ENCODE results near the gene SART3. TPM values are rescaled to one million over a fixed set of nuclear protein-coding genes. Genes with fewer than 3 reads are reported as not detected.
A peak's percentile ranks its signal among the peaks of the same experiment; 100 is the strongest.

The SART3 gene
- total and polyA plus RNA-seq, 2 donors from 2014 or later, result 14.9 to 59.1 TPM

DNA sequence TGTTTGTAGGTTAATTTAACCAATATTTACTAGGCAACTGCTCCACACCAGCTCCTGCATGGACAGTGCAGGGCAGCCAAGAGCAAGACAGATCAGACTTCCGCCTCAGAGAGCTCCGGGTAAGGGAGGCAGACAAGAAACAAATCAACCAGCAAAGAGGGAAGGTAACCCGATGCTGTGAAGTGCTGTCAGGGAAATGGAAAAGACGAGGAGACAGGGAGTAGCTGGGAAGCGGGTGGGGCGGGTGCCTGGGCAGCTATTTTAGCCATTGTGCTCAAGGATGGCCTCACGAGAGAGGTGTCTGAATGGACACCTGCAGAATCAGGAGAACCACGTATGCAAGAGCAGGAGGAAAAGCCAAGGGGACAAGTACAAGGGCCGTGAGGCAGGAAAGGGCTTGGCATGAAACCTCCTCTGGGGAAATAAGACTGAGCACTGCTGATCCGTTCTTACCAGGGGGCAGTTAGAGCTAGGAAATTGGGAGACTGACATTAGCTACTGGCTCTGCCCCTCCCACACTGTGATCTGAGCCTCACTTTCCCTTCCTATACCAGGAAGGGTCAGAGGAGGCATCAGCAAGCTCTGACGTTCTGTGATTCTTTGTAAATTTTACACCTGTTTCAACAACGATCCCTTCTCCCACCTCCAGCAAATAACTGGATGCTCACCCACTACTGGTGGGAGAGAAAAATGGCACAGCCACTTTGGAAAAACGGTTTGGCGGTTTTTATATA, 43.4 kb upstream of the SART3 start:
- FAIRE-seq, result no peak
- H3K9ac ChIP-seq (ENCODE audit: low read length in 3 of 3), result no peak overlapping the region
- TF ChIP-seq, protein P1, sequence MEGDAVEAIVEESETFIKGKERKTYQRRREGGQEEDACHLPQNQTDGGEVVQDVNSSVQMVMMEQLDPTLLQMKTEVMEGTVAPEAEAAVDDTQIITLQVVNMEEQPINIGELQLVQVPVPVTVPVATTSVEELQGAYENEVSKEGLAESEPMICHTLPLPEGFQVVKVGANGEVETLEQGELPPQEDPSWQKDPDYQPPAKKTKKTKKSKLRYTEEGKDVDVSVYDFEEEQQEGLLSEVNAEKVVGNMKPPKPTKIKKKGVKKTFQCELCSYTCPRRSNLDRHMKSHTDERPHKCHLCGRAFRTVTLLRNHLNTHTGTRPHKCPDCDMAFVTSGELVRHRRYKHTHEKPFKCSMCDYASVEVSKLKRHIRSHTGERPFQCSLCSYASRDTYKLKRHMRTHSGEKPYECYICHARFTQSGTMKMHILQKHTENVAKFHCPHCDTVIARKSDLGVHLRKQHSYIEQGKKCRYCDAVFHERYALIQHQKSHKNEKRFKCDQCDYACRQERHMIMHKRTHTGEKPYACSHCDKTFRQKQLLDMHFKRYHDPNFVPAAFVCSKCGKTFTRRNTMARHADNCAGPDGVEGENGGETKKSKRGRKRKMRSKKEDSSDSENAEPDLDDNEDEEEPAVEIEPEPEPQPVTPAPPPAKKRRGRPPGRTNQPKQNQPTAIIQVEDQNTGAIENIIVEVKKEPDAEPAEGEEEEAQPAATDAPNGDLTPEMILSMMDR (IDR thresholded peaks at IDR 0.05; ENCODE audit: borderline replicate concordance, extremely low read depth, insufficient read depth), result no peak
- no peak overlapping the region for H3K27ac ChIP-seq (ENCODE audit: low read depth in 2 of 2, low read length in 2 of 2)
- H3K4me3 ChIP-seq (ENCODE audit: low read length in 3 of 3), result no peak overlapping the region
- H3K9me3 ChIP-seq (ENCODE audit: control insufficient read depth in 2 of 3, insufficient read depth in 1 of 3, low read length in 3 of 3), result no peaks in the 10 kb centered on the region
- intact Hi-C loops (cut with DNase I), result no loop called here
- DNase-seq, result peak in 3 of 5 donors; percentile 63 to 75 (median 63)
- H3K36me3 ChIP-seq (ENCODE audit: control insufficient read depth in 2 of 3, insufficient read depth in 3 of 3, low read length in 3 of 3), result no peaks in the 10 kb centered on the region
- no peaks in the 10 kb centered on the region for H3K4me1 ChIP-seq (ENCODE audit: control insufficient read depth in 2 of 3, insufficient read depth in 2 of 3, low read depth in 1 of 3, low read length in 3 of 3)
- H3K27me3 ChIP-seq (ENCODE audit: control insufficient read depth, insufficient read depth, low read length), result no peaks in the 10 kb centered on the region

DNA sequence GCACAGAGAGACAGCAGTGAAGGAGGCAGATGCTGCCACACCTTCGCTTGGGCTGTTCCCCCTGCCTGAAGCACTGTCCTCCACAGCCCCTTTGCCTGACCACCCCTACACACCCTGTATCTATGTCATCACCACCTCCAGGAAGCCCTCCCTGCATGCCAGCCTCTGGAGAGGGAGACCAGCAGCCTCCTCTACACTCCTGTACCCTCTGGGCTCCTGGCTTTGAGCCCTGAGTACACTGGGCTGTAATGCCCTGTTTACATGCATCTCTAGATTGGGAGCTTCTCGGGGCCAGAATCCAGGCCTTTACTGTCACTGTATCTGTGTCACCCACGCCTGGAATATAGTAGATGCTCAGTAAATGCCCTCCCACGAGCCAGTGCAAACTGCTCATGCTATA, 42.8 kb upstream of the SART3 start:
- DNase-seq, result peak in 1 of 5 donors; percentile 43
- Histone ChIP-seq H3K9me3 (ENCODE audit: control insufficient read depth in 2 of 3, insufficient read depth in 1 of 3, low read length in 3 of 3) (no peaks in the 10 kb centered on the region), H3K4me3 (ENCODE audit: low read length in 3 of 3) (no peak overlapping the region), H3K27me3 (ENCODE audit: control insufficient read depth, insufficient read depth, low read length) (no peaks in the 10 kb centered on the region), H3K27ac (ENCODE audit: low read depth in 2 of 2, low read length in 2 of 2) (no peak overlapping the region), H3K36me3 (ENCODE audit: control insufficient read depth in 2 of 3, insufficient read depth in 3 of 3, low read length in 3 of 3) (no peaks in the 10 kb centered on the region), H3K4me1 (ENCODE audit: control insufficient read depth in 2 of 3, insufficient read depth in 2 of 3, low read depth in 1 of 3, low read length in 3 of 3) (no peaks in the 10 kb centered on the region), H3K9ac (ENCODE audit: low read length in 3 of 3) (no peak overlapping the region)
- intact Hi-C loops (cut with DNase I), result no loop called here
- FAIRE-seq, result no peak
- TF ChIP-seq, protein P1 (IDR thresholded peaks at IDR 0.05; ENCODE audit: borderline replicate concordance, extremely low read depth, insufficient read depth), result no peak

DNA sequence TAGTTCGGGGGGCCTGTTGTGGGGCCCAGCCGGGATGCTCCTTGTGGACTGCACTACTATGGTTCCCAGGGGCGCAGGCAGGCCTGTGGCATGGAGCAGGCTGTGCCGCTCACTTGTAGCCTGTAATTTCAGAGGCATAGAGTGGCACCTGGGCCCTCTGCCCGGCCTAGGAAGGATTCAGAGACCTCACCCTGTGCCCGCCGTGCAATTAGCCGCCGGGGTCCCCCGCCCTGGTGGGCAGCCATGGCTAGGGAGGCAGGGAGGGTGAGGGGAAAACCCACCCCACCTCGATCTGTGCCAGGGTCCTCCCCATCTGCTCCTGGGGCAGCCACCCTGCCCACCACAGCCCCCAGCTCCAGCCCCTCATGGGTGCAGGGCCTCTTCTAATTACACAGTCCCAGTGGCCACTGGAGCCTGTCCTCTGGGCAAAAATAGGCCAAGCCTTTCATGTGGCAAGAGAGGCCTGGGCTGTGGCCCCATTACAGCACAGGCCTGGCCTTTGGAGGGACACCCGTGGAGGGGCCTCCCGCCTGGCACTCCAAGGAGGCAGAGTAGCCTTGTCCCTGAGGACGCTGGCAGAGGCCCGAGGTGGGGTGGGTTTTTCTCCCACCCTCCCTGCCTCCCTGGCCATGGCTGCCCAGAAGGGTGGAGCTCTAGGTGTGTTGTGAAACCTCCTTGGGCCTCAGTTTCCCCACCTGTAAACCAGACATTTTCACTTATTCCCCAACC, 42.2 kb upstream of the SART3 start:
- Histone ChIP-seq H3K27ac (ENCODE audit: low read depth in 2 of 2, low read length in 2 of 2) (no peak overlapping the region), H3K36me3 (ENCODE audit: control insufficient read depth in 2 of 3, insufficient read depth in 3 of 3, low read length in 3 of 3) (no peaks in the 10 kb centered on the region), H3K9ac (ENCODE audit: low read length in 3 of 3) (no peak overlapping the region), H3K9me3 (ENCODE audit: control insufficient read depth in 2 of 3, insufficient read depth in 1 of 3, low read length in 3 of 3) (no peaks in the 10 kb centered on the region), H3K4me3 (ENCODE audit: low read length in 3 of 3) (no peak overlapping the region), H3K4me1 (ENCODE audit: control insufficient read depth in 2 of 3, insufficient read depth in 2 of 3, low read depth in 1 of 3, low read length in 3 of 3) (no peaks in the 10 kb centered on the region), H3K27me3 (ENCODE audit: control insufficient read depth, insufficient read depth, low read length) (no peaks in the 10 kb centered on the region)
- peak in 1 of 5 donors; percentile 56 for DNase-seq
- TF ChIP-seq, protein P1 (IDR thresholded peaks at IDR 0.05; ENCODE audit: borderline replicate concordance, extremely low read depth, insufficient read depth), result no peak
- no peak for FAIRE-seq
- intact Hi-C loops (cut with DNase I), result no loop called here

Measured in kidney (tissue), 14 donors.